Vagina (tissue), 2 donors: ENCODE results near the gene HEBP2. TPM values are rescaled to one million over a fixed set of nuclear protein-coding genes. Genes with fewer than 3 reads are reported as not detected.

Source experiments
- DNase-seq, 2 donors: peaks; one replicate each; pipeline ENCODE4 v3.0.0-alpha.2; 2017; ENCODE audit errors: extremely low spot score in 2 of 2
- H3K27ac ChIP-seq: fragments of 200-600 bp; sonication (generic); one replicate; pipeline ENCODE4 v1.5.1; 2019
- H3K27me3 ChIP-seq: fragments of 200-600 bp; sonication (generic); one replicate; pipeline ENCODE4 v1.5.1; 2019
- H3K36me3 ChIP-seq, 2 donors: fragments of 200-600 bp; sonication (generic); one replicate each; pipeline ENCODE4 v1.5.1; 2017 to 2019
- H3K4me1 ChIP-seq: fragments of 200-600 bp; sonication (generic); one replicate; pipeline ENCODE4 v1.5.1; 2019
- H3K4me3 ChIP-seq, 2 donors: fragments of 200-600 bp; sonication (generic); 1 replicate in 1 of 2; 2 replicates in 1 of 2; pipeline ENCODE4 v1.5.1; 2016 to 2019
- H3K9me3 ChIP-seq: fragments of 200-600 bp; sonication (generic); one replicate; pipeline ENCODE4 v1.5.1; 2019
- POLR2A ChIP-seq, 2 donors: fragments of 450-650 bp; IDR thresholded peaks; one replicate each; pipeline ENCODE4 v1.6.1; 2017; ENCODE audit warnings: antibody characterized with exemption in 2 of 2, mild to moderate bottlenecking in 2 of 2, moderate library complexity in 2 of 2
- POLR2AphosphoS5 ChIP-seq, 2 donors: sonication (generic); formaldehyde crosslinking; IDR thresholded peaks; one replicate each; pipeline ENCODE4 v1.9.0; 2017; ENCODE audit warnings: antibody characterized with exemption in 2 of 2, mild to moderate bottlenecking in 2 of 2, low read depth in 1 of 2; ENCODE audit not compliant: insufficient read depth in 1 of 2
- intact Hi-C: fragments of 100-400 bp; cut with DNase I; formaldehyde crosslinking; loops from one replicate; pipeline ENCODE4 v1.15.1; 2023
- total RNA-seq: library from RNA; depleted of rRNA; stranded (reverse); fragments of >200 nt; gene quantifications from one replicate; pipeline ENCODE4 v1.2.3, GENCODE V29; 2016
- TF ChIP-seq, protein P1 (sequence below), 3 experiments: fragments of 450-650 bp in 2 of 3; fragments of 200-600 bp in 1 of 3; sonication (generic) in 1 of 3; IDR thresholded peaks; one replicate each; pipeline ENCODE4 v1.5.1; 2017 to 2019; ENCODE audit warnings: antibody characterized with exemption in 3 of 3, mild to moderate bottlenecking in 2 of 3, moderate library complexity in 2 of 3

HEBP2 gene
- total RNA-seq, 1 donor from 2014 or later = 62.4 TPM

DNA sequence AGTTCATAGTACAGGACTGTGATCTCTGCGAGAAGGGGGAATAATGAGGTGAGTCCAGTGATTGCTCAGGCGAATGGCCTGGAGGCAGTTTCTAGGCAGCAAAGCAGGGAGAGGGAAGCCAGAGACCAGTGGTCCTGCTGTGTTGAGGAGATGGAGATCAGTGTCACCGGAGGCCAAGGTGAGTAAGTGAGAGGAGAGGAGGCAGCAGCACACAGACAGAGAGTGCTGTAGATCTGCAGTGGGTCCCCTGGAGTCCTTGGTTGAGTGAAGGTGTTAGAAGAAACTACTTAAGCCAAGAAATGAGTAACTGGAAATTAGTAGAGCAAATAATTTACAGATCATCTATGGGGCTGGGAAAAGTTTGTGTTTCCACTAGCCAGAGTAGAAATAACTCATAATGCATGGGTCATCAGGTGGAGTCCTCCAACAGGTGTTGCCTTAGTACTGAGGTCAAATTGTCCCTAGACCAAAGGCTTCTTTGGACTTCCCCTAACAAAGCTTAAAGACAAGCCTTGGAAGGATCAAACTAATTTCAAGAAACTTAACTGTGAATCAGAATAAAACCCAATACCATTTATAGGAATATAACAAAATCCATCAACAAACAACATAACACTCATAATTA is 13.6 kb downstream of the HEBP2 start:
- H3K9me3 ChIP-seq = no peaks in the 10 kb centered on the region
- H3K27ac ChIP-seq = no peak overlapping the region
- TF ChIP-seq POLR2AphosphoS5 (IDR thresholded peaks at IDR 0.05; ENCODE audit: insufficient read depth in 1 of 2, low read depth in 1 of 2) (no peak), POLR2A (IDR thresholded peaks at IDR 0.05) (no peak)
- TF ChIP-seq, protein P1, sequence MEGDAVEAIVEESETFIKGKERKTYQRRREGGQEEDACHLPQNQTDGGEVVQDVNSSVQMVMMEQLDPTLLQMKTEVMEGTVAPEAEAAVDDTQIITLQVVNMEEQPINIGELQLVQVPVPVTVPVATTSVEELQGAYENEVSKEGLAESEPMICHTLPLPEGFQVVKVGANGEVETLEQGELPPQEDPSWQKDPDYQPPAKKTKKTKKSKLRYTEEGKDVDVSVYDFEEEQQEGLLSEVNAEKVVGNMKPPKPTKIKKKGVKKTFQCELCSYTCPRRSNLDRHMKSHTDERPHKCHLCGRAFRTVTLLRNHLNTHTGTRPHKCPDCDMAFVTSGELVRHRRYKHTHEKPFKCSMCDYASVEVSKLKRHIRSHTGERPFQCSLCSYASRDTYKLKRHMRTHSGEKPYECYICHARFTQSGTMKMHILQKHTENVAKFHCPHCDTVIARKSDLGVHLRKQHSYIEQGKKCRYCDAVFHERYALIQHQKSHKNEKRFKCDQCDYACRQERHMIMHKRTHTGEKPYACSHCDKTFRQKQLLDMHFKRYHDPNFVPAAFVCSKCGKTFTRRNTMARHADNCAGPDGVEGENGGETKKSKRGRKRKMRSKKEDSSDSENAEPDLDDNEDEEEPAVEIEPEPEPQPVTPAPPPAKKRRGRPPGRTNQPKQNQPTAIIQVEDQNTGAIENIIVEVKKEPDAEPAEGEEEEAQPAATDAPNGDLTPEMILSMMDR (IDR thresholded peaks at IDR 0.05) = no peak
- no peak for DNase-seq
- H3K36me3 ChIP-seq = peaks cover 0 to 23% of the 10 kb centered on the region in 2 donors
- H3K4me1 ChIP-seq = no peaks in the 10 kb centered on the region
- no peaks in the 10 kb centered on the region for H3K27me3 ChIP-seq
- intact Hi-C loops = no loop called here
- no peak overlapping the region for H3K4me3 ChIP-seq

DNA sequence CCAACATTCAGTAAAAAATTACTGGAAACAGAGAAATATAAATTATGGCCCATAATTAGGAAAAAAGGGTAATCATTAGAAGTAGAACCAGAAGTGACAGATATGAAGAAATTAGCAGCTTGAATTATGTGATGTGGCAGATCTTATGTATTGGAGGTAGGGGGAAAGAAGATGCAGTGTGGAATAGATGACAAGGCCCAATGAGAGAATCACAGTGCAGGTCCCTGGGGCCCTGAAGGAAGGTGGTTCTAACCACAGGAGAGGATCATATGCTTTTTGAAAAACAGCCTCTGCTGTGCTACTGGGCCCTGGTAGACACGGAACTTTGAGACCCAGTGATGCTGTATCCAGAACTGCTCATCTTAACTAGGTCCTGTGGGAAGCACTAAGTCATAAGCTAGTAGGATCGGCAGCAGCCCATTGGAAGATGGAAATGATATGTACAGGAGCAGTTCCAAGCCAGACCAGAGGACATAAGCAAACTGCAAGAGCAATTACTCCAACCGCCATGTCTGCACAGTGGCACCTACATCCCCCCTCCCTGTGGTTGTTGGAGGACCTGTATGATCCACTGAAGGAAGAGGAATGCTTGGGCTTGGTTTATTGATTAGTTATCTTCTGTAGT is 14.2 kb downstream of the HEBP2 start:
- peaks cover 0 to 16% of the 10 kb centered on the region in 2 donors for H3K36me3 ChIP-seq
- intact Hi-C loops = no loop called here
- H3K9me3 ChIP-seq = no peaks in the 10 kb centered on the region
- no peaks in the 10 kb centered on the region for H3K4me1 ChIP-seq
- no peak overlapping the region for H3K27ac ChIP-seq
- no peak for DNase-seq
- H3K27me3 ChIP-seq = no peaks in the 10 kb centered on the region
- TF ChIP-seq POLR2AphosphoS5 (IDR thresholded peaks at IDR 0.05; ENCODE audit: insufficient read depth in 1 of 2, low read depth in 1 of 2) = no peak
- TF ChIP-seq POLR2A (IDR thresholded peaks at IDR 0.05) = no peak
- TF ChIP-seq, protein P1 (IDR thresholded peaks at IDR 0.05) = no peak
- no peak overlapping the region for H3K4me3 ChIP-seq

DNA sequence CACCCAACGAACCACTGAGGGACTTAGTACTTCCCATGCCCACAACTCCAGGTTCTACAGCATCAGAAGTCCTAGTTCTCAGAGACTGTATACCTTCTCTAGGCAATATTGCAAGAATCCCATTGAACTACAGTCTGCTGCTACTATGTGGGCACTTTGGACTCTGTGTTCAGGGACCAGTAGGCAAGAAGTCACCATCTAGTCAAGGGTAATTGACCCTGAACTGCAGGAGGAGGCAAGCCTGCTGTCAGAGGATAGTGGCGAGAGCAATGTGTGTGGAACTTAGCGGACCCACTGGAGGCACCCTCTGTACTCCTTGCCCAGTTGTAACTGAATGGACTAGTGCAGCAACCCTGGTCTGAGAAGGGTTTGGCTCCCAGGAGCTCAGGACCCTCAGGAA is 15.7 kb downstream of the HEBP2 start:
- no peak overlapping the region for H3K4me3 ChIP-seq
- no peaks in the 10 kb centered on the region for H3K27me3 ChIP-seq
- TF ChIP-seq POLR2A (IDR thresholded peaks at IDR 0.05) = no peak
- TF ChIP-seq, protein P1 (IDR thresholded peaks at IDR 0.05) = no peak
- no peak for TF ChIP-seq POLR2AphosphoS5 (IDR thresholded peaks at IDR 0.05; ENCODE audit: insufficient read depth in 1 of 2, low read depth in 1 of 2)
- intact Hi-C loops = no loop called here
- H3K4me1 ChIP-seq = no peaks in the 10 kb centered on the region
- H3K36me3 ChIP-seq = peaks cover 0 to 14% of the 10 kb centered on the region in 2 donors
- H3K9me3 ChIP-seq = no peaks in the 10 kb centered on the region
- no peak overlapping the region for H3K27ac ChIP-seq
- no peak for DNase-seq

DNA sequence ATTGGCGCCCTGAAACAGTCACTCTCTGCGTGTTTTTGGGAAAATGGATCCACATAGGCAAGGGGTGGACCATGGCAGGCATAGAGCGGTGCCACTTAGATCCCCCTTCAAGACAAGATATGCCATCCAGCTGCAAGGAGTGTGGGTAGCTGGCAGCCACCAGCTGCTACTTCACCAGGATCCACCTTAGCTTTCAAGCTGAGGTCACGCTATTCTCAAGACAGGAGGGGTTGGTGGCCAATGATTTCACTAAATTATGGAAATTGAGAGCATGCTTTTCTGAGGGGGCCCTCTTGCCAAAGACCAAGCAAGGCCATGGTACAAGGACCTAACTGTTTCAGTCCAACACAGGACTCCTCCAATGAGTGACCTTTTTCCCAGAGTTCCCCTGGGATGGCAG is 16.3 kb downstream of the HEBP2 start:
- no peak overlapping the region for H3K27ac ChIP-seq
- H3K4me3 ChIP-seq = no peak overlapping the region
- intact Hi-C loops = no loop called here
- no peak for DNase-seq
- TF ChIP-seq POLR2A (IDR thresholded peaks at IDR 0.05) = no peak
- TF ChIP-seq POLR2AphosphoS5 (IDR thresholded peaks at IDR 0.05; ENCODE audit: insufficient read depth in 1 of 2, low read depth in 1 of 2) = no peak
- TF ChIP-seq, protein P1 (IDR thresholded peaks at IDR 0.05) = no peak
- H3K9me3 ChIP-seq = no peaks in the 10 kb centered on the region
- no peaks in the 10 kb centered on the region for H3K27me3 ChIP-seq
- peaks cover 0 to 14% of the 10 kb centered on the region in 2 donors for H3K36me3 ChIP-seq
- no peaks in the 10 kb centered on the region for H3K4me1 ChIP-seq

DNA sequence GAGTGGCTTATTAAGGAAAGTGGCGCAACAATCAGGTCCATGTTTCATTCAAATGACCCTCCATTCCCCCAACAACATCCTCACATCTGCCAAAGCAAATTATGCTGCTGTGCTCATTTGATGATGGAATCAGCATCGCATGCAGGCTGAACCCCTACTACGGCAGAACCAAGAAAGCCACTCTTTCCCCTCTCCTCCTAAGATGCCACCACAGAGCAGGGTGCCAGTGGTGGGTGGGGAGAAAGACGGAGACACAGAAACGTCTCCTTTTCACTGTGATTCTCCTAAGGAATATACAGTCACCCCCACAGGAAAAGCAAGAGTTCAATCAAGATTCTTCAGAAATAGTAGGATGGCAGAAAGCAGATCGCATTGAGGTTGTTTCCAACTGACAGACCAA is 17.1 kb downstream of the HEBP2 start:
- Histone ChIP-seq H3K4me3 (no peak overlapping the region), H3K9me3 (no peaks in the 10 kb centered on the region), H3K27me3 (no peaks in the 10 kb centered on the region), H3K4me1 (no peaks in the 10 kb centered on the region), H3K36me3 (peaks cover 0 to 14% of the 10 kb centered on the region in 2 donors), H3K27ac (no peak overlapping the region)
- DNase-seq = no peak
- TF ChIP-seq POLR2AphosphoS5 (IDR thresholded peaks at IDR 0.05; ENCODE audit: insufficient read depth in 1 of 2, low read depth in 1 of 2) (no peak), POLR2A (IDR thresholded peaks at IDR 0.05) (no peak)
- TF ChIP-seq, protein P1 (IDR thresholded peaks at IDR 0.05) = no peak
- intact Hi-C loops = no loop called here
